HUES64 (cell line): ENCODE results near the gene EYS.
A peak's percentile ranks its signal among the peaks of the same experiment; 100 is the strongest.

Experiments used
- H3K27ac ChIP-seq: 2 replicates; pipeline ENCODE4 v1.7.0; 2013; ENCODE audit warnings: low read depth, low read length, inconsistent platforms
- H3K27me3 ChIP-seq: 2 replicates; pipeline ENCODE4 v1.6.1; 2013; ENCODE audit warnings: mild to moderate bottlenecking, low read length; ENCODE audit not compliant: insufficient read depth
- H3K36me3 ChIP-seq: 2 replicates; pipeline ENCODE4 v1.6.1; 2013; ENCODE audit warnings: mild to moderate bottlenecking, low read length; ENCODE audit not compliant: insufficient read depth
- H3K4me1 ChIP-seq: 2 replicates; pipeline ENCODE4 v1.6.1; 2013; ENCODE audit warnings: mild to moderate bottlenecking, low read length, moderate library complexity; ENCODE audit not compliant: insufficient read depth
- H3K4me3 ChIP-seq: 2 replicates; pipeline ENCODE4 v1.5.1; 2013; ENCODE audit warnings: mild to moderate bottlenecking, low read length, moderate library complexity
- H3K9ac ChIP-seq: 2 replicates; pipeline ENCODE4 v1.6.1; 2013; ENCODE audit warnings: mild to moderate bottlenecking, low read depth, low read length
- H3K9me3 ChIP-seq: 2 replicates; pipeline ENCODE4 v1.6.1; 2013; ENCODE audit warnings: low read depth, low read length; ENCODE audit not compliant: insufficient read depth
- WGBS: fragments of 150-250, 120-280 bp; methylation state at CpG from one replicate; pipeline ENCODE4 v1.1.7; 2013; ENCODE audit warnings: missing lambda C conversion rate; 5-methylcytosine and 5-hydroxymethylcytosine counted together

EYS gene

DNA sequence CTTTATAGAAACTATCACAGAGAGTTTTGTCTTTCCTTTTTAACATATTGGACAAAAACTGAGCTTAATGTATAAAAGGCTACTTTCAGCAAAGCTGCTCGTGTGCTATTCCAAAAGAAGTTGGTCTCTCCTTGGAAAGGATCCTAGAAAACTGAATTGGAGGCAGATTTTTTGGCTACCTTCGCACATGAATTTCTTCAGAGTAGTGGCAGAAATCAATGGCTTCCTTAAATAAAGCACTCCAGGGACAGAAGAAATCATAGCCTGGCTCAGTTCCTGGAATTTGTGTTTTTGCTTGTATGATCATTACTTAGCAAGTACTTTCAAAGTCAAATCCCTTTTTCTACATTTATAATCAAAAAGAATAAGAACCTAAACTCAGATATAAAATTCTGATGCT lies 1291.1 kb downstream of the EYS start:
- WGBS = 93% methylated on average over 2 of the region's 2 CpGs
- Histone ChIP-seq H3K27me3 (no peaks in the 10 kb centered on the region), H3K27ac (no peak overlapping the region), H3K4me1 (no peaks in the 10 kb centered on the region), H3K4me3 (no peak overlapping the region), H3K9ac (no peak overlapping the region), H3K36me3 (no peaks in the 10 kb centered on the region), H3K9me3 (peaks cover 8% of the 10 kb centered on the region)

DNA sequence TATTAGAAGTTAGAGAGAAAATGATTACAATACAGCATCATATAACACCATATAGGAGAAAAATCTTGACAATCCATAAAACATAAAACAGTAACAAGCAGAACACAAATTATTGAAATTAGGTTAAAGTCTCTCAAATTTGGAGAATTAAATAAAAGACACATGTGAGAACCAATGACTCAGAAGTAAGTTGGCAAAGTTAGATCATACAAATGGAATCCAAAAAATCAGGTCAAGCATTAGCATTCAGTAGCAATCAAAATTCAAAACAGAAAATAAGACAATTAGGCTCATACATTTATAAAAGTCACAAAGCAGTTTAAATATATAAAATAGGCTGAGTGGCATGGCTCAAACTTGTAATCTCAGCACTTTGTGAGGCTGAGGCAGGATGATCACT lies 1295.8 kb downstream of the EYS start:
- Histone ChIP-seq H3K27ac (no peak overlapping the region), H3K4me3 (no peak overlapping the region), H3K9me3 (0 out of 2 replicates have a peak, but pooled peaks cover 4% of the 10 kb centered on the region), H3K27me3 (no peaks in the 10 kb centered on the region), H3K36me3 (no peaks in the 10 kb centered on the region), H3K9ac (no peak overlapping the region), H3K4me1 (no peaks in the 10 kb centered on the region)

DNA sequence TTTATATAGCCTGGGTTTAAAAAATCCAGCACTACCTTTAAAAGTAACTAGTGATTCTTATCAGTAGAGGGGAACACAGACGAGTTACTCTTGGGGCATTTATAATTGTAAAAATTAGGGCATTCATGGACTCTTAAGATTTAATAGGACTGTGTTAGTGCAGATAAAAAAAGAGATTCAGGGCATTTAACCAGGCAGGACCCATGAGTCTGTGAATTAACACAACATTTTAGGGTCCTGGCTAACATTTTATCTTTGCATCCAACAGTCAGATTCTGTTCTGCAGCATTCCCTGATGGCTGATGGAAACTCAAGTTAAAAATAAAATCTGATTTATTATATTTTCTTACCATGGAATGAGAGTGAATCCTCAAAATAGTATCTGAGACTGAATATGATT lies 1297.1 kb downstream of the EYS start:
- Histone ChIP-seq H3K4me1 (no peaks in the 10 kb centered on the region), H3K9ac (no peak overlapping the region)
- 96% methylated on average over 1 of the region's 1 CpG for WGBS

DNA sequence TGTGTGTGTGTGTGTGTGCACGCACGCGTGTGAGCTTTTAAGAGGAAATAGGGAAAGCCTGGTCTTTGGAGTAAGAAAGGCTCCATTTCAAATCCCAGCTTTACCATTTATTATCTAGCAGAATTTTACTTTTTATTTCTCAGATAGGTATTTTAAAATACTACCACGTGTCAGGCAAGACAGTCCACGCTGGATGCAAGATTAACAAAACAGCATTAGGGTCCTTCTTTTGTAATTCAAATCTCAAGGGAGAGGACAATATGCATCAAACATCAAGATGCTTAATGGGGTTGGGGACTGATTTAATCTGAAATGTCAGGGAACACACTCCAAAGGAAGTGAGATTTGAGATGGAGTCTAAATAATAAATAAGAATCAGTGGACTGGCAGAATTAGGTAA lies 1302.6 kb downstream of the EYS start:
- no peaks in the 10 kb centered on the region for H3K27me3 ChIP-seq
- 69% methylated on average over 2 of the region's 5 CpGs for WGBS

More for the DNA sequence above, 1297.1 kb downstream of the EYS start:
- H3K4me3 ChIP-seq = no peak overlapping the region
- H3K9me3 ChIP-seq = 0 out of 2 replicates have a peak, but pooled peaks cover 4% of the 10 kb centered on the region
- H3K27ac ChIP-seq = no peak overlapping the region
- no peaks in the 10 kb centered on the region for H3K27me3 ChIP-seq
- no peaks in the 10 kb centered on the region for H3K36me3 ChIP-seq

DNA sequence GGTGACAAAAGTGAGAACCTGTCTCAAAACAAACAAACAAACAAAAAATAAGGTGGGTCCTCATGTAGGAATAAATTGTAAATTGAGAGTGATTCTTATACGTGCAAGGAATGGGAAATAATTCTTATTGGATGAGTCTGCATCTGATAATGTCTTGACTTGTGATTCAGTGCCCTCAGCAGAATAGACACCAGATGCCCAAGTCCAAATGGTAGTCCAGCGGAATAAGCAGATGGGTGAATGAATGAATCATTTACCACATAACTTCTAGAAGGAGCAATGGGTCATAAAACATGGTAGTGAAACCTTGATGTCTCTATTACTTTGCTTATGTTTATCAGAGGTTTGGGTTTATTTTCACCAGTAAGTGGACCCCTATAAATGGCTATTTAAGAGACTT lies 1323.7 kb downstream of the EYS start:
- Histone ChIP-seq H3K9me3 (no peaks in the 10 kb centered on the region), H3K4me1 (no peaks in the 10 kb centered on the region), H3K4me3 (no peak overlapping the region), H3K27ac (no peak overlapping the region), H3K9ac (no peak overlapping the region), H3K27me3 (no peaks in the 10 kb centered on the region), H3K36me3 (no peaks in the 10 kb centered on the region)
- WGBS = 44% methylated on average over 2 of the region's 2 CpGs

More for the DNA sequence above, 1302.6 kb downstream of the EYS start:
- H3K36me3 ChIP-seq = no peaks in the 10 kb centered on the region
- H3K4me3 ChIP-seq = no peak overlapping the region
- no peak overlapping the region for H3K9ac ChIP-seq
- H3K4me1 ChIP-seq = no peaks in the 10 kb centered on the region
- no peaks in the 10 kb centered on the region for H3K9me3 ChIP-seq
- H3K27ac ChIP-seq = no peak overlapping the region

DNA sequence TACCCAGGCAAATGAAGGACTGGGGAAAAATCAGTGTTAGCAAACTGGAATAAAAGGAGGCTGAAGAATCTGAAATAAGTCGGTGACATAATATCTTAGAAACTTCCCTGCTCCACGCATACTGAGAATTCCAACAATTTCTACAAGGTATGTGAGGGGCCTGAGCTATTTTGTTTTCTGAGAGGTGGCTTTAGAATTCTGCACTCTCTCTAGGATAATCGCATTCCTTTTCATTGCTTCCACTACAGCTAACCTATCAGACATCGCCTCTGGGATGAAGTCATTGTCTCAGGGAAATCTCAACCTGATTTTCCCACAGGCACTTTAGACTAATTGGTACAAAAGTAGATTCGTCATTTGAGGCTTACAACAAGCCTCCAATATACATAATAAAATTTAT lies 1330.6 kb downstream of the EYS start:
- H3K9ac ChIP-seq = no peak overlapping the region
- H3K4me3 ChIP-seq = no peak overlapping the region
- peaks cover 11% of the 10 kb centered on the region for H3K4me1 ChIP-seq
- no peaks in the 10 kb centered on the region for H3K9me3 ChIP-seq
- H3K27ac ChIP-seq = 0 out of 2 replicates have a peak overlapping the region, but pooled peaks have one; percentile 21
- H3K27me3 ChIP-seq = no peaks in the 10 kb centered on the region
- H3K36me3 ChIP-seq = no peaks in the 10 kb centered on the region
- WGBS = 69% methylated on average over 3 of the region's 5 CpGs

DNA sequence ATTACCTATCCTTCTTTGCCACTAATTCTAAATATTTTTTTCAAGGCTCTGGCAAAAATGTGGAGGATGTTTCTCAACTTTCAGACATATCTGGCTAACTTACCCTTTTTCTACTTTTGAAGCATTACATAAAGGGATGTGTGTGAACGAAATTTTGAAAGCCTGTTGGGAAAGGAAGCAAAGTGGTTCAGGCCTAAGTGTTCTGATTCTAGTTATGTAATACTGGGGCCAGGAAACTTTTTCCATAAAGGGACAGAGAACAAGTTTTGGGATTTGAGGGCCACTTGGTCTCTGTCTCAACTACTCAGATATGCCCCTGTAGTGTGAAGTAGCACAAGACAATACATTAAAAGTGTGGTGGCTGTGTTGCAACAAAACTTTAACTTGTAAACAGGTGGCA lies 1349.6 kb downstream of the EYS start:
- Histone ChIP-seq H3K27me3 (no peaks in the 10 kb centered on the region), H3K27ac (no peak overlapping the region), H3K9me3 (no peaks in the 10 kb centered on the region), H3K9ac (no peak overlapping the region), H3K36me3 (no peaks in the 10 kb centered on the region), H3K4me3 (no peak overlapping the region), H3K4me1 (no peaks in the 10 kb centered on the region)
- WGBS = 96% methylated on average over 1 of the region's 1 CpG

DNA sequence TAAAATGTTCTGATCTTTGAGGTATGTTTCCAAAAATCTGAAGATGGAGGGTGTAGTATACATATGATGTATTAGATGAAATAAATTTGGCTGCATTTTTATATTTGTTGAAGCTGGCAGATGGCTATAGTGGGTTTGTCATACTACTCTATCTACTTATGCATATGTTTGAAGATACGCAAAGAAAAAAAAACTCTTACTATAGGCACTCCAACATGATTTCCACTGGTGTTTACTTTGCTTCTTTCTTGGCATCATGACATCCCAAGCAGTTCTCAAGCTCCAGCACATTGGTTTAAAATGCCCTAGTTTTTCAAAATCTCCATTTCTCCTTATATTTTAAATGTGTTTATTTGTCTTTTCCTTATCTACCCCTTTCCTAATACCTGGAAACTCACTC lies 1359.6 kb downstream of the EYS start:
- WGBS = 100% methylated on average over 1 of the region's 1 CpG
- H3K9me3 ChIP-seq = no peaks in the 10 kb centered on the region
- H3K36me3 ChIP-seq = no peaks in the 10 kb centered on the region
- H3K9ac ChIP-seq = no peak overlapping the region
- no peak overlapping the region for H3K4me3 ChIP-seq
- H3K4me1 ChIP-seq = no peaks in the 10 kb centered on the region
- H3K27ac ChIP-seq = no peak overlapping the region
- no peaks in the 10 kb centered on the region for H3K27me3 ChIP-seq

DNA sequence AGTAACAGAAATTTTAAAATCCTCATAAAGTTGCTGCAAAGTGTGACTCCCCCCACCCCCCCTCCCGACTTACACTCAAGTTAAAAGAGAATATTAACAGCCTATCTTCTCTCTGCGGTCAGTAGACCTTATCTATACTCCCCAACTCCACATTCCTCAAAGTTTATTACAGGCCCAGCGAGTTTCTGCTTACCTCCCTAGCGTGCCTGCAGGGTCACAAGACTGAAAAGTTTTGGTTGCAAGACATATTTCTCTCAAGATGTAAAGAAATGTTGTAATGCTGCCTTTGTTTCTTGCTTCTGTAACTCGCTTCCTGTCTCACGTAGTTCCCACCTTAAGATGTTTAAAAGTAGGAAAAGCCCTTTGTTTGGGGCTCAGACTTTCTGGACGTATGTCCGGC lies 1371.8 kb downstream of the EYS start:
- Histone ChIP-seq H3K9me3 (no peaks in the 10 kb centered on the region), H3K9ac (no peak overlapping the region), H3K36me3 (no peaks in the 10 kb centered on the region), H3K27ac (no peak overlapping the region), H3K4me3 (no peak overlapping the region), H3K4me1 (peaks cover 5% of the 10 kb centered on the region; the same call in 1 of the 2 replicates), H3K27me3 (no peaks in the 10 kb centered on the region)
- 97% methylated on average over 7 of the region's 8 CpGs for WGBS

DNA sequence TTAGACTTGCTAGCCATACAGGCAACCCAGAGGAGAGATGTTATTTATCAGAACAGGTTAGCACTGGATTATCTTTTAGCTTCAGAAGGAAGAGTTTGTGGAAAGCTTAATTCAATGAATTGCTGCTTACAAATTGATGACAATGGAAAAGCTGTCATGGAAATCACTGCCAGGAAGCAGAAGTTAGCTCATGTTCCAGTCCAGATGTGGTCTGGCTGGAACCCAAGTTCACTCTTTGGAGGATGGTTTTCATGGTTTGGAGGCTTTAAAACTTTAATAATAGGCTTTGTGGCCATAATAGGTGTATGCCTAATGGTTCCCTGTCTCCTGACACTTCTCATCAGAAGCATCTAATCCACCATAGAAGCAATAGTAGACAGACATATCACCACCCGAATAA lies 1372.4 kb downstream of the EYS start:
- peaks cover 5% of the 10 kb centered on the region; the same call in 1 of the 2 replicates for H3K4me1 ChIP-seq
- H3K36me3 ChIP-seq = no peaks in the 10 kb centered on the region
- H3K9ac ChIP-seq = no peak overlapping the region
- H3K27me3 ChIP-seq = no peaks in the 10 kb centered on the region
- no peak overlapping the region for H3K4me3 ChIP-seq
- H3K27ac ChIP-seq = no peak overlapping the region
- WGBS = 88% methylated on average over 1 of the region's 1 CpG
- H3K9me3 ChIP-seq = no peaks in the 10 kb centered on the region

DNA sequence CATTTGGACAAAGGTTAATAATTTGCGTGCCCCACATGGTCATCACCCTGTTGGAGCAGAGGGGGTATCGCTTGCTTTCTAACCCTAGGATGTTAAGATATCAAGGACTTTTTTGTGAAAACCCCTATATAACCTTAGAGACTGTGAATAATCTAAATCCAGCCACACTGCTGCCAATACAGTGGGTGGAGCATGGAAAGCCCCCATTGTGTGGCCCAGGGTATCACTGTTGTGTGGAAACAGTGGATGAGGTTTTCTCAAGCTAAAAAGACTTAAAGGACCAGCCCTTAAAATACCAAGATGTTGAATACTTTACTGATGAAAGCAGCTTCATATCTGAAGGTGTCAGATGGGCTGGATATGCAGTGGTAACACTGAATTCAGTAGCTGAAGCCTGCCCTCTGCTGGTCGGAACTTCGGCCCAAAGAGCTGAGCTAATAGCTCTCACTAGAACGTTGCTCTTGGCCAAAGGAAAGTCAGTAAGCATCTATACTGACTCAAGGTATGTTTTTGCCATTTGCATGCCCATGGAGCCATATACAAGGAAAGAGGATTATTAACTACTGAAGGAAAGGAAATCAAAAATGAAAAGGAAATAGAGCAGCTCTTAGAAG lies 1376.2 kb downstream of the EYS start:
- Histone ChIP-seq H3K27me3 (no peaks in the 10 kb centered on the region), H3K4me1 (peaks cover 2% of the 10 kb centered on the region; the same call in 1 of the 2 replicates), H3K9me3 (peaks cover 9% of the 10 kb centered on the region), H3K36me3 (no peaks in the 10 kb centered on the region), H3K4me3 (no peak overlapping the region), H3K27ac (no peak overlapping the region), H3K9ac (no peak overlapping the region)
- 42% methylated on average over 5 of the region's 5 CpGs for WGBS

DNA sequence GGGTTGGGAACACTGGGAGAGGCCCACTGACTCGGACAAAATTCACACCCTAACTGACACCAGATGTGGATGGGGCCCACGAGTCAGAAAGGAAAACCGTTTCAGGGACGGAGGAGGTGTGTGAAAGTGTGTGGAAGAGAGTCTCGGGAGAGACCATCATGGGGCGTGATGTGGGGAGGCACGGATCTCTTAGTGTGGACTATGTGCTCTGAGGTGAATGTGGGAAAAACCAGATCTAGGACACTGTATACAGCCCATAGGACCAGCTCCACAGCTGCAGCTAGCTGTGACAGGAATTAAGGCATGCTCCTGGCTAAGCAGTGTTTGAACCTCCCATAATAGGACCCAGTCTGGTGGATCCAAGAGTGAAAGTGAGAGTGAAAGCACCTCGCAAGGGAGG lies 1380.1 kb downstream of the EYS start:
- Histone ChIP-seq H3K27me3 (no peaks in the 10 kb centered on the region), H3K36me3 (no peaks in the 10 kb centered on the region), H3K4me1 (no peaks in the 10 kb centered on the region), H3K9me3 (peaks cover 12% of the 10 kb centered on the region), H3K4me3 (no peak overlapping the region), H3K9ac (no peak overlapping the region), H3K27ac (no peak overlapping the region)
- 96% methylated on average over 8 of the region's 8 CpGs for WGBS
